Medulla oblongata (tissue), 1 donor: Measurements from ENCODE around the gene SGIP1.

Experiments
- DNase-seq: peaks from one replicate; pipeline ENCODE4 v3.0.0-alpha.2; 2015; ENCODE audit errors: extremely low spot score

Gene SGIP1, protein sequence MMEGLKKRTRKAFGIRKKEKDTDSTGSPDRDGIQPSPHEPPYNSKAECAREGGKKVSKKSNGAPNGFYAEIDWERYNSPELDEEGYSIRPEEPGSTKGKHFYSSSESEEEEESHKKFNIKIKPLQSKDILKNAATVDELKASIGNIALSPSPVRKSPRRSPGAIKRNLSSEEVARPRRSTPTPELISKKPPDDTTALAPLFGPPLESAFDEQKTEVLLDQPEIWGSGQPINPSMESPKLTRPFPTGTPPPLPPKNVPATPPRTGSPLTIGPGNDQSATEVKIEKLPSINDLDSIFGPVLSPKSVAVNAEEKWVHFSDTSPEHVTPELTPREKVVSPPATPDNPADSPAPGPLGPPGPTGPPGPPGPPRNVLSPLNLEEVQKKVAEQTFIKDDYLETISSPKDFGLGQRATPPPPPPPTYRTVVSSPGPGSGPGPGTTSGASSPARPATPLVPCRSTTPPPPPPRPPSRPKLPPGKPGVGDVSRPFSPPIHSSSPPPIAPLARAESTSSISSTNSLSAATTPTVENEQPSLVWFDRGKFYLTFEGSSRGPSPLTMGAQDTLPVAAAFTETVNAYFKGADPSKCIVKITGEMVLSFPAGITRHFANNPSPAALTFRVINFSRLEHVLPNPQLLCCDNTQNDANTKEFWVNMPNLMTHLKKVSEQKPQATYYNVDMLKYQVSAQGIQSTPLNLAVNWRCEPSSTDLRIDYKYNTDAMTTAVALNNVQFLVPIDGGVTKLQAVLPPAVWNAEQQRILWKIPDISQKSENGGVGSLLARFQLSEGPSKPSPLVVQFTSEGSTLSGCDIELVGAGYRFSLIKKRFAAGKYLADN

DNA sequence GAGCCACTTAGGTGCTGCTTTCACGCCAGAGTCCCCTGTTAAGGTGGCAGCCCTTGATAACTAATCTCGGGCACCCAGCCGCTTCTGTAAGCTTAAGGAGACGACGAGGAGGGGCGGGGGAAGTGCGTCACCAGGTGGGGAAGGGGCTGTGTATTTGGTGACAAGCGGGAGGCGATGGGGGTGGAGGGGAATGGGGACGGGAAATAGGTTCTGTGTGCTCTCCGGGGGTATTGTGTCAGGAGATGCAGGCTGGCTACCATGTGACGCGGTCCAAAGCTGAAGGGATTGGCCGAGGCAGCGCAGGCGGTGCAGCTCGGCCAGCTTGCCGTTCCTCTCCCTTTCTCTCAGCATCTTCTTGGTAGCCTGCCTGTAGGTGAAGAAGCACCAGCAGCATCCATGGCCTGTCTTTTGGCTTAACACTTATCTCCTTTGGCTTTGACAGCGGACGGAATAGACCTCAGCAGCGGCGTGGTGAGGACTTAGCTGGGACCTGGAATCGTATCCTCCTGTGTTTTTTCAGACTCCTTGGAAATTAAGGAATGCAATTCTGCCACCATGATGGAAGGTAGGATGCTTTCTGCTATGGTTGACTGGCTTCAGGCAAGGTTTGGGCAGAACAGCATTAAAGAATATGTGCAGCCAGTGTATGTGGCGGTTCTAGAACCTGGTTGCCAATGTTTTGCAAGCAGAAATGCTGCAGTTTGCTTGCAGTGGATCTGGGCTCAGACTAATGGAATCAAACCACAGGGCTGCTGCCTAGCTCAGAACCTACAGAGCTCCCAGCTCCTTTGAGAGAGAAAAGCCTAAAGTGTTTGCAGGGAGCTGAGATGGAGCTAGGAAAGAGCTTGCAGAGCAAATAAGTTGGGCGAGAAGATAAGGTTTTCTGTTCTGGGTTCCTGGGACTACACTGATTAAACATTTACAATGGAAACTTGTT, at the start of gene SGIP1:
SGIP1 (plus strand) TSS at position 350 of the 937 bp plus-strand sequence; CDS start at position 556, 206 bp downstream.
- peak; percentile 88 for DNase-seq

DNA sequence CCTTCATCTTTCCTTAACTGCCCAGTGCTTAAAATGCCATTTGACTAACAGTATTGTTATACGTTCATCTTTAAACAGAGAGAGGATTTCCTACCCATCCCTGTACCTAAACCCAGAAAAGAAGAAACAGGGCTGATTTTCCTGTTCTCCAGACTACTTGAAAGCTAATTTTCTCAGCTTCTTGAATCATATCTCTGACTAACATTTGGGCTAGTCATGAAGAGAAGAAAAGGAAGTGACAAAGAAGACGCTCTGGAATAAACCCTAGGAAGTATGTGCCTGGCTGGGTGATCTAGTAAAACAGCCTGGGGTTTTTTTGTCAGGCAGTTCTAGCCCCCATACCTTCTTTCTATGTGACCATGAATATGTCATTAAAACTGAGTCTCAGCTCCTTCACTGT, 44.8 kb upstream of the SGIP1 start:
- DNase-seq, result no peak

DNA sequence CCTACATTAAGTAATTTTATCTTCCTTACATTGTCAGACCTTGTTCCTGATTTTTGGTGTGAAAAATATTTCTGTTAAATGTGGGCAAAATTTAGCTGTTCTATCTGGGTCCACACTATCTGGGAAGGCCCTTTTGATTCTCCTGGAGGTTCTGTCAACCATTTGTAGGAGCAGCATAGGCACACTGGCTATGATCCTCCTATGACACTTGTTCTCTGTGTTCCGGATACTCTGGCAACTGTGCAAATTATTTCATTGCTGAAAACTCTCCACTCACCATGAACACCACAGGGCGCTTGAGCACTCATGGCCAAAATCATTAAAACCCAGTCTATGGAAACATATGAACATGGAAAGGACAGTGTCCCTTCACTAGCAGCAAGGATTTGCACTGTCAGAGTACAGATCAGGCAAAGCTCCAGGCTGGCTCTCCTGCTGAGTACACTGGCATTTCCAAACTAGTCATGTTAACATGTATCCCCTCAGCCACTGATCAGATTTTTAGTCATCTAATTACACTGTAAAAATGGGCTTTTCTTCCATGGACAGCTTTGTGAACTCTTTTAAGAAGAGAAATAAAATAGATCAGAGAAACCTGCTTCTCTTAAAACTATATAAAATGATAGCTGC, 43.9 kb upstream of the SGIP1 start:
- DNase-seq, result no peak

DNA sequence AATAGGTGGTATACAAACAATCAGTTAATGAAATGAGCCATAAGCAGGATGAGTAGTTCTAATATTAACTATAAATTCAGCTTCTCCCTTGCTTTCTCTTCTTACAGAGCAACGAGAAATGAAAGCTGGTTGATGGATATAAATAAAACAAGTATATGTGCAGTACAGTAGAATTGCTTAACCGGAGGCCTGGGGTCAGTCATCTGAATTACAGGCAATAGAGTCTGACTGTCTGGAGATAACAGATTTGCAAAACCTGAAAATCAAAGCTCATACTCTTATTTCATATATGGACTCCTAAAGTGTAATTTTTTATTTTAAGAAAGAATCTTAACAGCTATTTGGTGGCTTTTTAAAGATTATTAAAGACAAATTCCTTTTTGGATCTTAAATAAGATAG, 43.1 kb upstream of the SGIP1 start:
- DNase-seq, result no peak

DNA sequence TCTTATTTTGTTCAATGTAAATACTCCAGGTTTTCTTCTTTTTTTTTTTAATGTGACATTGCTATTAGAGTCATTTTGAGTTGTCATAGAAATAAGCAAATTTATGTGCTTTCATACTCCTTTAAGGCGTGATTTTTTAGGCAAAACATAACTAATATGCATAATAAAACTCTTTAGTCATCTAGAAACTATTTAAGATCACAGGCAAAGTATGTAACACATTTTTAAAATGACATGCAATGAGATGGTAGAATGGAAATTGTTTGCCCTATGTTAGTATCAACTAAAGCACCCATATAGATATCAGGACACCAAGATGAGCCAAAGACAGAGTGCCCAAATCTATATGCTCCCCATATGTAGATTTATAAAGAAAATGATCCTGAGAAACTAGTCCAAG, 41.5 kb upstream of the SGIP1 start:
- no peak for DNase-seq

DNA sequence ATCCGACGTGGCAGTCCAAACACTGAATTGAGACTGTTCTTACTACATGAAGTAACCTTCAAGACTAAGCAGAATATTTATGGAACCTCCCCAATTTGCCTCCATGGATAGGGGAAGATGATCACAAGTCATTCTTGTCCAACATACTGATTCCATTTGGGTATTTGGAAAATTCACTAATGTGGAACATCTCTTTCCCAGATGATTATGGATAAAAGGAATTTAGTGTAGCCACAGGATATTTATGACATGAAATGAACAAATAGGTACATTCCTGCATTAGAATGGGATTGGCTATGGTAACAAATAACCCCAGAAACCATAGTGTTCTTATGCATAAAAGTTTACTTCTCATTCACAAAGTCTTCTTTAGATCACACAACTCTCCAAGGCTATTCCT, 40.2 kb upstream of the SGIP1 start:
- no peak for DNase-seq

DNA sequence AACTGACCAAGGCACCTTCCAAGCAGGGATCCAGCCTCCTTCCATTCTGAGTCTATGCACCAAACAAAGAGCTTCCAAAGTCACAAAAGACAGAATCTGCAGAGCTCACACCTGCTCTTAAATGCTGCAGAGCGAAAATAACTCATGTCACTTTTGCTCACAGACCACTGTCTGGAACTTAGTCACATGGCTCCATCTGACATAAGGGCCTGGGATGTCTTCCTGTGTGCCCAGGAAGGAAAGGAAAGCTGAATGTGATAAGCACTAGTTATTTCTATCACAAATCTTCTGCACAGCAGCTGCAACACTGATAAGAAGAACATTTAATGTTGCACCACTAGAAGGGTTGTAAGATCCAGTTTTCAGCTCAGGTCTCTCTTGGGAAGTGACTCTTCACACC, 39.5 kb upstream of the SGIP1 start:
- DNase-seq, result no peak

DNA sequence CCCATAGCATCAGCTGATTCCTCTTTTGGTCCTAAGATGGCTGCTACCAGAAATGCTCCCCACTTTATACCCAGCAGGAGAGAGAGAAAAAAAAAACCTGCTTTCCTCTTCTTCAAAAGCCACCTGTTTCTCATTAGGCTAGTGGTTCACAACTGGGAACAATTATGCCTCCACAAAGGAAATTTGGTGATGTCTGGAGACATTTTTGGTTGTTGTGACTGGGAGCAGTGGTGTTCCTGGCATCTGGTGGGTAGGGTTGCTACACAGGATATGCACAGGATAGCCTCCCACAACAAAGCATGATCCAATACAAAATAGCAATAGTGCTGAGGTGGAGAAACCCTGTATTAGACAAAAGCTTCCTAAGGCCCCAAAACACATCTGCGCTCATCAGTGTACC, 38.5 kb upstream of the SGIP1 start:
- DNase-seq, result no peak

DNA sequence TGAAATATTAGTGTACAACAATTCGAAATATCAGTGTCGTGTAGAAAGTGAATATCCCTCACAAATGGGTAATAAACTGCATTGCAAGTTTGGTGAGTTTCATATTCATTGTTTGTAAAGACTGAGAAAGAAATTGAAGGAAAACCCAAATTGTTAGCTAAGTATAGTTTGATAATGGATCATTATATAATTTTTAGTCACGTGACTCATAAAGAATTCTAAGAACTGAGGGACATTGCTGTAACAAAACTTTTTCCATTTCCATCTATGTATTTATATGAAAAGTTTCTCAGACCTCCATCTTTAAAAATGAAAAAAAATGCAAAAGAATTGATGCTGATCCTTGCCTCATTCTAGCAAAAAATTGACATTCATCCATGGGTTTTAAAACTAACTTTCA, 36.0 kb upstream of the SGIP1 start:
- DNase-seq, result no peak

DNA sequence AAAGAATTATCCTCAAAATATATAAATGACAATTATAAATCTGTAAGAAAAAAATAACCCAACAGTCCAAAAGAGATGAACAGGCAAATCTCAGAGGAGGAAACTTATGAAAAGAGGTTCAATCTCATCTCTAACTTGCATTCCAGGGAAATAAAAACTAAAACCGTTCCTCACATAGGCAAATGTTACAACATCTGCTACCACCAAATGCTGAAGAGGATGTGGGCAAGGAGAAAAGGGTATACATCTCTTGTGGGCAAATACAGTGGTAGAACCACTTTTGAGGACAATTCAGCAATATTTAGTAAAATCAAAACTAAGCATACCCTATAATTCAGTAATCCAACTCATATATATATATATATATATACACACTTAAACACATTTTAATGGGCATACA, 33.7 kb upstream of the SGIP1 start:
- no peak for DNase-seq

DNA sequence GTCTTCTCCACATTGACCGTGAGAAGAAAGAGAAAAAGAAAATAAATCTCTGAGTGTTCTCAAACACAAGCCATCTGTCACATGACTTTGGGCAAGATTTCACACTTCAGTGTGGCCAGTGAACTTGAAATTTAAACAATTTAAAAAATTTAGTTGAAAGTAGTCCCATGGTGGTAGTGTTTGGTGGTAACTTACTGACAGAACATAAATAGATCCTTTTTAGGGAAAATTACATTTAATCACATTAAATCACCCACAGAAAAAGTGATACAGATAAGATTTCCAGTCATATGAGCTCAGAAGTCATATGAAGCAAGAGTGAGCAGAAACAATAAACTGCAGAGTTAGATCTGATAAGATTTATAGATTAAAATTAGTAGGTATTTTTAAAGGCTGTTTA, 31.9 kb upstream of the SGIP1 start:
- no peak for DNase-seq

DNA sequence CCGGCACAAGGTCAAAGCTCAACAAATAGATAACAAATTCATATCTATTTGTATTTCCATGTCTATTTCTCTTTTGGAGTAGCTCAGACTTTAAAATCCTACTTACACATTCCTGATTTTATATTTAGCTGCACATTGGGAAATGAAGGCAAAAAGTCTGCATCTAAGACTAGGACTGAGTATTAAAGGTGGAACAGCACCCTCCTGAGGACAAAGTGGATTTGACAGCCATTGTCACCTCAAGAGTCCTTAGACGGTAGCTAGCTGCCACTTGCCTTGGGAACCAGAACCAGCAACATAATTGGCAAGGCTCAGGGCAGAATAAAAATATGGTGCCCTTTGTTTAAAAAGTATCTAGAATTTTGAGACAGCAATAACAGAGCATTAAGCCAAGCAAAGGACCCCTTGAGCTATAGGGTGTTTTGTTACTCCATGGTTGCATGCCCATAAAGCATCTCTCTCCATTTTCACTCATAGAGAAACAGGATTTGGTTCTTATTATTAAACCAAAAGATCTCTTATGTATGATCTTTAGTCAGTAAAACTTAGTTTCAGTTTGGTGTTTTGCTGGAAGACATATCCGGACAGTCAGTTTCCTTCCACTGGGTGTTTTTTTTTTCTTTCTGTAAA, 30.0 kb upstream of the SGIP1 start:
- DNase-seq, result peak; percentile 76

DNA sequence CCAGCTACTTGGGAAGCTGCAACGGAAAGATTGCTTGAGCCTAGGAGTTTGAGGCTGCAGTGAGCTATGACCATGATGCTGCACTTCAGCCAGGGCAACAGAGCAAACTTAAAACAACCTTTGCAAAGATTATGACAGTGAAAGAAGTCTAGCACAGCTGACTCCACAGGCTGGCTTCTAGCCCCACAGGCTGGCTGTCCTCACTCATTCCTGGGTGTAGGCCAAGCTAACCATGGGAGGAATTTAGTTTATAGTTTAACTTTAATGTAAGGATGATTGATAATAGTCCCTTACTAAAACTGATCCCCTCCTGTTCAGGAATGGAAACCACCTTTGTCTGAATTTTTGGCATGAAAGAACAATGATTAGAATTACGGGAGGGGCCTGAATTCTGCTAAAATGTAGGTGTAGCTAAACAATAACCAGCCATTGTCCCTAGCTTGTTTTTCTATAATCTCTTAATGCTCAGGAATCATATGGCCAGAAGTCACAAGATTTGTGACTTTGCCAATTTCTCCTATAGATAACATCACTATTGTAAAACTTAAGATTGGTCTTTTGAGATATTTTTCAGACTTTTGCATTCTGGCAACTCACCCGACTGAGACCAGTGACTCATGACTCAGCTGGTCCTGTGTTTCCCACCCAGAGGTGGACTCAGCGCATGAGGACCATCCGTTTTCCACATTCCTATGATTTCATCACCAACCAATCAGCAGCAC, 28.1 kb upstream of the SGIP1 start:
- no peak for DNase-seq

DNA sequence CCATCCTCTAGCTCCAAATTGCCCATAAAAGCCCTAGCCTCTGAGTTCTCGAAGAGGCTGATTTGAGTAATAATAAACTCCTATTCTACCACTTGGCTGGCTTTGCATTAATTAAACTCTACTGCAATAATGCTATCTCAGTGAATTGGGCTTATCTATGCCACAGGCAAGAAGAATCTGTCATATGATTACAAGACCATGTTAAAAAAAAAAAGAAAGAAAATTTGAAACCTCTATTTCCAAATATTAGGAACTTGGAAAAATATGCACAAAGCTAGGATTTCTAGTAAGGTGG, 27.6 kb upstream of the SGIP1 start:
- DNase-seq, result no peak

DNA sequence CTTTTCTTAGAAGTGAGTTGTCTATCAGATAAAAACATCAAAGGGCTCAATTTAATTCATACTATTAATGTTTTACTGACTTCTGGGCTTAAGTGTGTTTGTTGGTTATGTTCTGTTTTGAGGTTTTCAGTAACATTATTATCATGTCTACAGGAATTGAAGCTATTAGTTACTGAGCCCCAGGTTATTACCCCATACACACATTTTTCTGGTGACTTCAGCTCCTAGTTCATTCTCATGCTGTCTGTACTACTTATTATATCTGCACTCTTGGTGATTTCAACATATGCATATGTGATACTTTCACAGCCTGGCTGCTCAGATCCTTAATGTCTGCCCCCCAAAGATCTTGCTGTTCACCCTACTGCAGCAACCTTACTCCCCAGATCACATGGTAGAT, 27.0 kb upstream of the SGIP1 start:
- DNase-seq, result no peak

DNA sequence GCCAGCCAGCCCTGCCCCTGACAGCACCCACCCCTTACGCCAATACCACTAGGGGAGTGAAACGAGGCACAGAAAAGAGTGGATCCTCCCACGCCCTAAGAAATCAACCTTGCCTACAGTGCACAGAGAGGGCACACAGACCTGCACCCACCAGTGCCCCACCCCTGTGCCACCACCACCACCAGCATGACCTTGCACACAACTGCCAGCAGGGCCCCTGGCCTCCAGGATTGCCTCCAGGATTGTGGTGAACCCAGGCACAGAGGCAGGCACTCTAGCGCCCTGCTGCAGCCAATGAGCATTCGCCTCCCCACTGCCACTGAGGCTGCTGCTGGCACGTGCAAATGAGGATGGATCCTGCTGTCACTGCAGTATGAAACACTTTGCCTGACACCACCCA, 23.5 kb upstream of the SGIP1 start:
- DNase-seq, result no peak

DNA sequence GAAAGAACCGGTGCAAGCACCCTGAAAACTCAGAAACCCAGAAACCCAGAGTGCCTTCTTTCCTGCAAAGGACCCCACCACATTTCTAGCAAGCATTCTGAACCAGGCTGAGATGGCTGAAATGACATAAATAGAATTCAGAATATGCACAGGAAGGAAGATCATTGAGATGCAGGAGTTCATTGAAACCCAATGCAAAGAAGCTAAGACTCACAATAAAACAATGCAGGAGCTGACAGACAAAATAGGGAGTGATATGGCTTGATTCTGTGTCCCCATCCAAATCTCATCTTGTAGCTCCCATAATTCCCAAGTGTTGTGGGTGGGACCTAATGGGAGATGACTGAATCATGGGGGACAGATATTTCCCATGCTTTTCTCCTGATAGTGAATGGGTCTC, 22.8 kb upstream of the SGIP1 start:
- DNase-seq, result no peak

DNA sequence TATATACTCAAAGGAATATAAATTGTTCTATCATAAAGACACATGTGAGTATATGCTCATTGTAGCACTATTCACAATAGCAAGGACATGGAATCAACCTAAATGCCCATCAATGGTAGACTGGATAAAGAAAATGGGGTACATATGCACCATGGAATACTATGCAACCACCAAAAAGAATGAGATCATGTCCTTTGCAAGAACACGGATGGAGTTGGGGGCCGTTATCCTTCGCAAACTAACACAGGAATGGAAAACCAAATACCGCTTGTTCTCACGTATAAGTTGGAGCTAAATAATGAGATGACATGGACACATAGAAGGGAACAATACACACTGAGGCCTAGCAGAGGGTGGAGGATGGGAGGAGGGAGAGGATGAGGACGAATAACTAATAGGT, 16.0 kb upstream of the SGIP1 start:
- no peak for DNase-seq

DNA sequence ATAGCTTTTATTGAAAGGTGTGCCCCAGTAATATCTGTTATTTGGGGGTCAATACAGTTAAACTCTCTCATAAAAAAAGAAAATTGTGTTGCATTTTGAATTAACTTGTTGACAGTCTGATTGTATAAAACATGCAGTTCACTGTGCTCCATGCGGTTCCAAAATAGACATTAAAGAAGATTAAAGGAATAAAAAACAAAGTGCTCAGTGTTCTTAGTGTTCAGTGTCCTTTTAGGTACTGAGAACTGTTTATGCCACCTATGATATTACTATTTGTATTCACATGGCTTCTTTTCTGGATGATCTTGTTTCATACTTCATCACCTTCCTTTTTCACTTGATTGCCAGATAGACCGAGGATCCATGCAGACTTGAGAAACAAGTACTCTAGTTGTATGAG, 15.3 kb upstream of the SGIP1 start:
- DNase-seq, result no peak

DNA sequence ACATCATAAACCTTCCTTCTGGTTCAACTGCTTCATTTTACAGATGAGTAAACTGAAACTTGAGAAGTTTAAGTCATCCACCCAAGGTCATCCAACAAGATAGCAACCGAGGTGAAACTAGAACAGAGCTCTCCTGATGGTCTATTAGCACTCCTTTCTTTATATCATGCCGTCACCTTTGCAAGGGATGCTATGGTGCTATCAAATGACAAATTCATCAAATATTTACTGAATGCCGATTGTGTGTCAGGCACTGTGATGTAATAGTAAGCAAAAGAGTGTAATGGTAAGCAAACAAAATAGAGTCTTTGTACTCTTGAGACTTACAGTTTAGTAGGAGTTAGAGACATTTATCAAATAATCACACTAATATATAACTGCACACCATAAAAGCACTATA, 14.0 kb upstream of the SGIP1 start:
- no peak for DNase-seq

DNA sequence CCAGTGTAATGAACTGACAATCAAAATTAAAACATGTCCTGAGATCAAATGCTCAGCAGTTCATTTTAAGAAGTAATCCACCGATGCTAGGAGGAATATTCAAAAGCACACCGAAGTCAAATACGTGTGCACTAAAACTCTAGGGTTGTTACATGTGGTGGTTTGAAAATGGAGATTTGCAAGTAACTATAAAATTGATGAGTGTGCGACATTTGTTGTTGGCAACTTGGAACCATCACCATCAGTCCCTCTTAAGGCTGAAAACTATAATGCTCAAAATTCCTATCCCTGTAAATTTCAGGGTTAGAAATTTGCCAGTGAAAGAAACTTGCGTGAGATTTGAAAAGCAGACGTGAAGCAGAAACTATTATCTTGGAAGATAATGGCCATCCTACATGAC, 13.3 kb upstream of the SGIP1 start:
- no peak for DNase-seq
